ENCODE data around the gene CRYGC.
"Not testable (repeated sequence)": the region's sequence is repeated elsewhere in the genome, so short reads cannot be mapped to it uniquely, and the experiment has no call there.

CRYGC gene

GRCh38 chr2:208129744-208130711, at the start of gene CRYGC:
Gene CRYGC, minus strand, starts transcription at chr2:208129828. Its CDS starts 36 bp downstream, at chr2:208129792.
- DNase-seq (ENCODE audit: low read depth) = no peak

- DNase-seq (ENCODE audit: low read depth) = no peak
These were observed 49.5 kb upstream of the CRYGC start for GRCh38 chr2:208179028-208179609.

GRCh38 chr2:208175840-208176153, 46.2 kb upstream of the CRYGC start:
- DNase-seq (ENCODE audit: low read depth) = no peak

- DNase-seq (ENCODE audit: low read depth) = peak; percentile 25
These were observed 45.6 kb upstream of the CRYGC start for GRCh38 chr2:208175069-208175839.

- no peak for DNase-seq (ENCODE audit: low read depth)
These were observed 44.5 kb upstream of the CRYGC start for GRCh38 chr2:208174144-208174543.

- DNase-seq (ENCODE audit: low read depth) = no peak
These were observed 42.5 kb upstream of the CRYGC start for GRCh38 chr2:208172125-208172524.

GRCh38 chr2:208164951-208165755, 35.5 kb upstream of the CRYGC start:
- no peak for DNase-seq (ENCODE audit: low read depth)

- no peak for DNase-seq (ENCODE audit: low read depth)
These were observed 33.9 kb upstream of the CRYGC start, which contains the start of gene CRYGA for GRCh38 chr2:208163489-208163888. Gene CRYGA, minus strand, starts transcription at chr2:208163589. Its CDS starts 33 bp downstream, at chr2:208163556.

- DNase-seq (ENCODE audit: low read depth) = no peak
These were observed 26.8 kb upstream of the CRYGC start for GRCh38 chr2:208156439-208156838.

GRCh38 chr2:208153156-208153555, 23.5 kb upstream of the CRYGC start:
- DNase-seq (ENCODE audit: low read depth) = no peak

GRCh38 chr2:208150956-208151355, 21.3 kb upstream of the CRYGC start:
- no peak for DNase-seq (ENCODE audit: low read depth)

GRCh38 chr2:208150094-208150493, 20.5 kb upstream of the CRYGC start:
- no peak for DNase-seq (ENCODE audit: low read depth)

GRCh38 chr2:208148803-208149202, 19.2 kb upstream of the CRYGC start:
- no peak for DNase-seq (ENCODE audit: low read depth)

GRCh38 chr2:208147759-208148158, 18.1 kb upstream of the CRYGC start:
- no peak for DNase-seq (ENCODE audit: low read depth)

GRCh38 chr2:208147008-208147407, 17.4 kb upstream of the CRYGC start:
- no peak for DNase-seq (ENCODE audit: low read depth)

GRCh38 chr2:208146006-208146405, 16.4 kb upstream of the CRYGC start, which contains the start of gene CRYGB:
Gene CRYGB, minus strand, starts transcription at chr2:208146158. Its CDS starts 38 bp downstream, at chr2:208146120.
- no peak for DNase-seq (ENCODE audit: low read depth)

- DNase-seq (ENCODE audit: low read depth) = no peak
These were observed 13.5 kb upstream of the CRYGC start for GRCh38 chr2:208142925-208143799.

- no peak for DNase-seq (ENCODE audit: low read depth)
These were observed 12.8 kb upstream of the CRYGC start for GRCh38 chr2:208142240-208142924.

GRCh38 chr2:208139447-208139846, 9.8 kb upstream of the CRYGC start:
- no peak for DNase-seq (ENCODE audit: low read depth)

GRCh38 chr2:208138334-208138733, 8.7 kb upstream of the CRYGC start:
- DNase-seq (ENCODE audit: low read depth) = not testable (repeated sequence)
